GM19324 (cell line): Measurements from ENCODE around the gene TRPC1.
"Not testable (repeated sequence)": the region's sequence is repeated elsewhere in the genome, so short reads cannot be mapped to it uniquely, and the experiment has no call there.

Experiments
- ATAC-seq: cut with Tn5 transposase; IDR thresholded peaks from one replicate; pipeline ENCODE4 v1.9.1; 2021; ENCODE audit warnings: mild to moderate bottlenecking, moderate library complexity; ENCODE audit not compliant: unreplicated experiment, low FRiP score

The TRPC1 gene

DNA sequence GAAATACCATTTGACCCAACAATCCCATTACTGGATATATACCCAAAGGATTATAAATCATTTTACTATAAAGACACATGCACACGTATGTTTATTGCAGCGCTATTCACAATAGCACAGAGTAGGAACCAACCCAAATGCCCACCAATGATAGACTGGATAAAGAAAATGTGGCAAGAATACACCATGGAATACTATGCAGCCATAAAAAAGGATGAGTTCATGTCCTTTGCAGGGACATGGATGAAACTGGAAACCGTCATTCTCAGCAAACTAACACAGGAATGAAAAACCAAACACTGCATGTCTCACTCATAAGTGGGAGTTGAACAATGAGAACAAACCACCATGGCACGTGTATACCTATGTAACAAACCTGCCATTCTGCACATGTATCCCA is 26.7 kb downstream of the TRPC1 start:
- not testable (repeated sequence) for ATAC-seq

DNA sequence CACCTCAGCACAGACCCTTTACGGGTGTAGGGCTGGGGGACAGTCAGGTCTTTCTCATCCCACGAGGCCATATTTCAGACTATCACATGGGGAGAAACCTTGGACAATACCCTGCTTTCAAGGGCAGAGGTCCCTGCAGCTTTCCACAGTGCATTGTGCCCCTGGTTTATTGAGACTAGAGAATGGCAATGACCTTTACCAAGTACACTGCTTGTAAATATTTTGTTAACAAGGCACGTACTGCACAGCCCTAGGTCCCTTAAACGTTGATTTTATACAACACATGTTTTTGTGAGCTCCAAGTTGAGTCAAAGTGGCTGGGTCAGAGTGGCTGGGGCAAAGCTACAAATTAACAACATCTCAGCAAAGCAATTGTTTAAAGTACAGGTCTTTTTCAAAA is 28.8 kb downstream of the TRPC1 start:
- not testable (repeated sequence) for ATAC-seq

DNA sequence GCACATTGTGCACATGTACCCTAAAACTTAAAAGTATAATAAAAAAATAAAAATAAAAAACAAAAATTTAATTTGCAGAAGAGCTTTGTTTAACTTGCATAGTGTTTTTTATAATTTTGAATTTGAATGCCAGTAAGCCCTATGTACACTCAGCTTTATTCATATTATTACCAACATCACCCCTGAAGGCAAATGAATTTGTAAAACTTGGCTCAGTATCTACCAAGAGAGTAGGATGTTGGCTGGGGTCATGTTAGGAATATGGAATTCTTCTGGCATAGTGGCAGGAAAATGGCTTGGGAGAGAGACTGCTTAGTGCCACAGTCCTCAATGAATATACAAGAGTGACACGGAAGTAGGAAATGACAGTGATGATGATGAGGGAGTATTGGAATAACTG is 30.7 kb downstream of the TRPC1 start:
- ATAC-seq, result no peak

DNA sequence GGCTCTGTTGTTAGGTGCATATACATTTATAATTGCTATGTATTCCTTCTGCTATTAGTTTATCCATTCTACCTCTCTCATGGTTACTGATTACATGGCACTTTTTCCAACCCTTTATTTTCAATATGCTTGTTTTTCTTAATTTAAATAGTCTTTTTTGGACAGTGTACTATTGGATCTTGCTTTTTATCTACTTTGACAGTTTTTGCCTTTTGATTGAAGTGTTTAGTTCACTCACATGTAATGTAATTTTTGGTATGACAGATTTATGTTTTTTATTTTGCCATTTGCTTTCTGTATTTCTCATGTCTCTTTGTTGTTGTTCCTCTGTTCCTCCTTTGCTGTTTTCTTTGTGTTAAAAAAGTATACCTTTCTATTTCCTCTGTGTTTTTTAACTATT is 44.5 kb downstream of the TRPC1 start:
- ATAC-seq, result no peak

DNA sequence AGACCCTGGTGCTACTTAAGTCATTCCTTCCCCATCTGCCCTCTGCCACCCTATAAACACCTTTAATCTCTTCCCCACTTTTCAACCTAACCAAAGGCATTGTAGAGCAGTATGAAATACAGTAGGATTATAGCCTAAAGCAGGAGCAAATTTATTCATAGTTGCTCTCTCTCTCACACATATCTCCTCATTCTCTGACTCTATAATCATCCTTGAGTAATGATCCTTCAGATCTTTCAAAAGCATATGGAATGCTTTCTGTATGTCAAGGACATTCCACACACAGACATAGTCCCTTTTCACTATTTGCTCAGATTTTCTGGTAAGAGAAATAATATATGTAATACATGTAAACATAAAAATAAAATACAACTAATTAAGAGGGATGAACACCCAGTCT is 54.1 kb downstream of the TRPC1 start:
- no peak for ATAC-seq

DNA sequence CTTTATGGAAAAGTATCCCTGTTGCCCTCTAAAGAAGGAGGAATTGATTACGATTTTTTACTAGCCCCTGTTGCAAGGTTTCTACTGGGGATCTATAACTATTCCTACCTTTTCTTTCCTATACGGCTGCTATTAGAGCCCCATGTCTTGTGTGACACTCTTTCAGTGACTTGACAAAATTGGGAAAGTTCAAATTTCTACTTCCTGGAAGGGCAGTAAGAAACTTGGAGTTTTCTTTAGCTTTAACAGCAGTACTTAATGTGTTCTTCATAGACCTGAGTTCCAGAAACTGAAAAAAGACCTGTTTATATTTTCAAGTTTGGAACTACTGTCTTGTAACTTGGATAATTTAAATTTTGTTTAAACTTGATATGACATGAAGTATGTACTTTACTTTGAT is 54.7 kb downstream of the TRPC1 start:
- ATAC-seq, result no peak

DNA sequence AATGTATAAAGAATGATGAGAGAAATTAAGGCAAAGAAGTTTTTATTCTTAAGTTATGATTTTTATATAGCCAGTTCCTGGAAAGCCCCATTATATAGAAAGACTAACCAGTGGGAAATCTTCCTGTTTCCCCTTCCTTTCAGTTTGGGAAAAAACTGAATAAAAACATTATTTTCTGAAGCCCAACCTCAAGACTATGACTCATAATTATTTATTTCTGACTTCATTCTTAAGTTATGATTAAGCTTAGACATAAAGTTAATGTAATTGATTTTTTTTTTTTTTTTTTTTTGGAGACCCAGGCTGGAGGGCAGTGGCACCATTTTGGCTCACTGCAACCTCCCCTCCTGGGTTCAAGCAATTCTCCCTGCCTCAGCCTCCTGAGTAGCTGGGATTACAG is 55.8 kb downstream of the TRPC1 start:
- ATAC-seq, result no peak

DNA sequence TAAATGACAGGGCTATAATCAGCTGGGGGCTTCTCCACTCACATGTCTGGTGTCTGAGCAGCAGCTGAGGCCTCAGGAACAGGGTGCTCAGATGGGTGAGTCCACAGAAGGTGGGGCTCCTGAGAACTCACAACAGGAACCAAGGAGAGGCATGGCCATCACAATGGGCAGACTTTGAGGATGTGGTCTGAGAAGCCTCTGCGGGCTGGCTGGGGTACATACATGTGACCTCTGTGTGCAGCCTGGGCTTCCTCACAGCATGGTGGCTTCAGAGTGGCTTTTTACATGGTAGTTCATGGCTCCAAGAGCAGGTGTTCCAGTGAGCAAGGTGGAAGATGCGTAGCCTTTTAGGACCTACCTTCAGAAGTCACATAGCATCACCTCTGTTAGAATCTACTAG is 58.8 kb downstream of the TRPC1 start:
- ATAC-seq, result no peak

DNA sequence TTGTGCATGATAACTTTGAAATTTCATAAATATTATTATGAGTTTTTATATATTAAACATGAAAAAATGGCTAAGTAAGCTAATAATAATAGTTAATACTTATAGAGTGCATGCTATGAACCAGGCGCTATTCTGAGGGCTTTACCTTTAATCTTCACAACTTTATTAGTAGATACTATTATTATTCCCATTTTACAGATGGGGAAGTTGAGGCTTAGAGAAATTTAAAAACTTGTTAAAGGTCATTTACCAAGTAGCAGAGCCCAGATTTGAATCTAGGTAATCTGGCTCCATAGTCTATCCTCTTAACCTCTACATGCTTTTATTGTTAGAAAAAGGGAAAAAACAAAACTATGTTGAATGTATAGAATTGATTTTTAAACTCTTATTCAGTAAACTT is 60.4 kb downstream of the TRPC1 start:
- ATAC-seq, result no peak

DNA sequence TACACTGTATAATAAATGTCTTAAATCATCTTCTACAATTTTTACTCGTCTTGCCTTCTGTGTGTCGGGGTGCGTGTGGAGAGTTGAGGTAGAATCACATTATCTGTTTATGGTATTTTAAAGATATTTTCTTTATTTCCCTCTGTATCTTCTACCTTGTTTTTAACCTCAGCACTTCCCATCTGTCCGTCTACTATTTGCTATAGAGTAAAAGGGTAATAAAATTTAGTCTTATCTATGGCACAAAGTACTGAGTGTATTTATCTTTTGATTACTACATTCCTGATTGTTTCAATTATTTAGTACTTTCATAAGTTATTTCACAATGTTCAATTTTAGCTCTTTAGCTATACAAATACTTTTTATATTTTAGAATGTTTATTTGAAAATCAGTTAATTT is 62.2 kb downstream of the TRPC1 start:
- ATAC-seq, result no peak

DNA sequence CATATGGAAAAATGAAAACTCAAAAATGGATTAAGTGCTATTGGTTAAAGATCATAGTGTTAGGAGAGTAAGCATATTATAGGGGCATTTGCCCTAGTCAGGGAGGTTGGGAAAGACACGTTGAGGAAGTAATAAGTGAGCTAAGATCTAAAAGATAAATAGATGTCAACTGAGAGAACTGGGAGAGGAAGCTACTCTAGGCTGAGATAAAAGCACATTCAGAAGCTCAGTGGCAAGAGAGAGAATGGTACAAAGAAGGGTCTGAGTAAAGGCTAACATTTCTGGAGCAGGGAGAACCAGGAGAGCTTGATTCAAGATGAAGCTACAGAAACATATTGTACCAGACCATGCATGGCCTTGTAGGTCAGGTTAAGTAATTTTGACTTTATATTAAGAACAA is 63.9 kb downstream of the TRPC1 start:
- no peak for ATAC-seq

DNA sequence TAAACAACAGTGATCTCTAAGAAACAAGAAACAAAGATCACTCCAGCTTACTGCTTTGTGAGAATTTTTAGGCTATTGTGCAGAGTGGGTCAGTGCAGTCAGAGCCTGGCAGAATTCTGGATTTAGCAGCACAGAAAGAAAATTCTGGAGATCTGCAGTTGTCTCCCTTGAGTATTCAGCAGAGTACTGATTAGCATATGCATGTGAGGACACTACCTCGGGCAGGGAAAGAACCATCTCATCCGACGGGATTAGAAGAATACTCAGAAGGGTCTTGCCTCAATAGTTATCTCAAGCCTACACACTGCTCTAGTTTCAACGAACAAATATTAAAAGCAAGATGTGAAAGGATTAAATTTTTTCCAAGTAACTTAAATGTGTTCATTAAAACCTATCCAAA is 70.7 kb downstream of the TRPC1 start:
- ATAC-seq, result no peak

DNA sequence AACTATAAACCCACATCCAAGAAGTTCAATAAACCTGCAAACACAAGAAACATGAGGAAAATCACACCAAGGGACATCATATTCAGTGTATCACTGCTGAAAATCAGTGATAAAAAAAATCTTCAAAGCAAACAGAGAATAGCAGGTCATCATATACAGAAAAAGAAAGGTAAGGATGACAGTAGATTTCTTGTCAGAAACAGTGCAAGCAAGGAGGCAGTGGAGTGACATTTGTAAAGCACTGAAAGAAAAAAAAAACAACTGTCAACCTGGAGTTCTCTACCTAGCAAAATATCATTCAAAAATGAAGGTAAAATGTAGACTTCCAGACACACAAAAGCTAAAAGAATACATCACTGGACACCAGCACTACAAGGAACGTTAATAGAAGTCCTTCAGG is 71.5 kb downstream of the TRPC1 start:
- ATAC-seq, result no peak

DNA sequence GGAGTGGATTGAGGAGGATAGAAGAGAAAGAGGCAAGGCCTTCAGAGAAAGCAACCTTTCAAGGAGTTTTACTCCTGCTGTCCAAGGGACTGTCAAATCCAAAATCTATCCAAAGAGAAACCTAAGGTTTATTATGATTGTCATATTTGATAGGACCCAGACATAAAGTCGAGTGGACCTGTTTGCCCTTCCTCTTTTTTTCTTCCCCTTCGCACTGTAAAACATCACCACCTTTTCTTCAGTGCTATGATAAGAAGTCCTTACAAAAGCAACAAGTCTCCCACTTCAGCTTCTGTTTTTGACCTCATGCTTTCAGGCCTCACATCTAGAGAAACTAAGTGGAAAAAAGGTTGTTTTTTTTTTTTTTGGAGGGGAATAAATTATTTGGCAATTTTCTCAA is 73.0 kb downstream of the TRPC1 start:
- no peak for ATAC-seq

DNA sequence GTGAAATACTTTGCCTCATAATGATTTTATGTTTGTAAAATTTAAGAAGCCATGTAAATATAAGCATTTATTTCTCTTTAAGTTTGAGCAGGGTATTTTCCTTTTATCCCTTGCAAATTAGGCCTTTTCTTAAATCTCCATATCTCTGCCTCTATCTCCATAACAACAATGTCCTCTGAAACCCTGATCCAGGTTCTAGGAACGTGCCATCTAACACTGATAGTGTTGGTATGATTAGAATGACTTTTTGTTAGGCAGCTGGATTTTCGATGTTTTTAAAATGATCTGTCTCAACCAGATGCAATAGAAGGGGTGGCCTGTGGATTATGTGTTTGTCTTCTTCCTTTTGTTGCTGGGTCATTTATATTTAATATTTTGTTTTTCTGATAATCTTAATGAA is 77.9 kb downstream of the TRPC1 start:
- no peak for ATAC-seq

DNA sequence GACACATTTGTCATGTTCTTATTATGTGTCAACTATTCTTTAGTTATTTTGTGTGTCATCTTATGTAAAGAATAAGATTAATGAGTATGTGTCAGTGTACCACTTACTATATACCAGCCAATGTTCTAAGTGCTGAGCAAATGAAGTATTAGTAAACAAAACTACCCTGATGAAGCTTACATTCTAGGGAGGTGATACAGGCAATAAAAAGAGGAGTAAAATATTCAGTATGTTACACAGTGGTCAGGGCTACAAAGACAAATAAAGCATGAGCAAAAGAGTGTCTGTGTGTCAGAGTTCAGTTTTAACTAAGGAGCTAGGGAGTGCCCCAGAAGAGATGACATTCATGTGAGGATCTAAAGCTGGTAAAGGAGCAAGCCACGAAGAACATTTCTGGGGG is 79.1 kb downstream of the TRPC1 start:
- no peak for ATAC-seq

DNA sequence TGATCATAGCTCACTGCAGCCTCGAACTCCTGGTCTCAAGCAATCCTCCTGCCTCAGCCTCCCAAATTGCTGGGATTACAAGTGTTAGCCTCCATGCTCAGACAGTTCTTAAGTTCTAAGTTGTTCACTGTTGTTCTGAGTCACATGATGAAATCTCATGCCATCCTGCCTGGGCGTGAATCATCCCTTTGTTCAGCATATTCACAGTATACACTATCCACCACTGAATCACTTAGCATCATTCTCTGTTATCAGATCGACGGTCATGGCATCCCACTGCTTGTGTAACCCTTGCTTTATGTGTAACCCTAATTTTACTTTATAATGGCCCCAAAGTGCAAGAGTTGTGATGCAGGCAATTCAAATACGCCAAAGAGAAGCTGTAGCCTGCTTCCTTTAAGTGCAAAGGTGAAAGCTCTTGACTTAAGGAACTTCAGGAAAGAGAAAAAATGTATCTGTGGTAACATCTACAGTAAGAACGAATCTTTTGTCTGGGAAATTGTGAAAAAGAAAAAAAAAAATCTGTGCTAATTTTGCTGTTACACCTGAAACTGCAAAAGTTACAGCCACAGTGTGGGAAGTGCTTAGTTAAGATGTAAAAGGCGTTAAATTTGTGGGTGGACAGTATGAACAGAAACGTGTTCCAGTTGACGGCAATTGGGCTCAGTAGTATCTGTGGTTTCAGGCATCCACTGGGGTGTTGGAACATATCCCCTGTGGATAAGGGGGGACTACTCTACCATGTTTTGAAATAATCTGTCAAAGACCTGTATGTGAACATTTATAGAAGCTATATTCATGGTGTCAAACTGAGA is 84.5 kb downstream of the TRPC1 start:
- no peak for ATAC-seq

DNA sequence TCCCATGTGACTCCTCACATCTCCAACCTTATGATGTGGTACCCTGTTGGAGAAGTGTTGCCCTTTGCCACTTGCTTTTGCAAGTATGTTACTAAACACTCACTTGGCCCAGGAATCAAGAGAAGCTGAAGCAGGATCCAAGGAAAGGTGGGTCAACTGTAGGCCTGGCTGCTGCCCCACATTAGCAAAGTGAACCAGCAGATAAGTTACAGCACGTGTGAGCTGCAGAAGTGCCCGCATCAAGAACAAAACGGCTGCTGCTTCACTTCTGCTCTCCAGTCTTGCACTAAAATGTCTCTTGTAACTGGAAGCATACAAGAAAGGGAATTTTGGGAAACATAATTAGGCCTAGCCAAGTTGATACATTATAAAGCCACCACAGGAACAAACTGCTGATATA is 85.4 kb downstream of the TRPC1 start:
- ATAC-seq, result no peak

DNA sequence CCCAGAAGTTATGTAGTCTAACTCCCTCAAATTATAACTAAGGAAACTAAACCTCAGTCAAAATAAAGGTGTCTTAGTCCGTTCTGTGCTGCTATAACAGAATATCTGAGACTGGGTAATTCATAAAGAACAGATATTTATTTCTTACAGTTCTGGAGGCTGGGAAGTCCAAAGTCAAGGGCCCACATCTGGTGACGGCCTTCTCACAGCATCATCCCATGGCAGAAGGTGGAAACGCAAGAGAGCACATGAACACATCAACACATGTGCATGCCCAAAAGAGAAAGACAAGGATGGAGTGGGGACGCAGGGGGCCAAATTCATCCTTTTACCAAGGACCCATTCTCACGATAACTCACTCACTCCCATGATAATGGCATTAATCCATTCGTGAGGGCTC is 92.0 kb downstream of the TRPC1 start:
- ATAC-seq, result no peak

DNA sequence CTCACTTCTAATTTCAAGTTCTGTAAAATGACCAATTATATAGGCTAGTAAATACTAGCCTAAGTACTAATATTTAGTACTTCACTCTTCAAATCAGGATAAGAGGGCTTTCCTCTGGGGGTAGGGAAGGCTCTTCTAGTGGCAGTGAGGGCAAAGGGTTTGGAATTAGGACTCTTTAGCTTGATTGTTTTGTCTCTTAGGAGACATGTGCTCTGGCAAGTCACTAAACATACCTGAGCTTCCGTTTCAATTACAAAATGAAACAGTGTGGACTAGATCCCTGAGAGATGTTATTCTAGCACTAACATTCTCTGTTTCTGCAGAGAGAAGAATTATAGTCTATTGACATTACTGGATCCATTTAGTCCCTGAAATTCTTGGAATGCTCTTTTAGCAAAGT is 93.5 kb downstream of the TRPC1 start:
- ATAC-seq, result no peak

DNA sequence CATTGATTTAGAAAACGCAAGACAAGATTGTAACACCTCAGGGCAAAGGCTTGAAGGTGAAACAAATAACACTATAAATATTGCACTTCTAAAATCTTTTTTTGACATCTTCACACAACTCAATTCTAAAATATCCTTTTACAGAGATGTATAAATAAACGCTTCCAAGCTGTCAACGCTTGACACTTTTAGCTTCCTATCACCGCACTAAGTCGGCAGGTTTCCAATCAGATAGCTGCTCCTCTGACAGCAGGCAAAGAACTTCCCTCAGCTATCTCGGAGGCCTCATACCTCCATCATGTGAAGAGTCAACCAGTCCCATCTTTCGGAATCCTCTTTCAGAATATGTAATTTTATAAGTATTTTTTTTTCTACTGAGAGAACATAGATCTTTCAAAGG is 94.1 kb downstream of the TRPC1 start:
- no peak for ATAC-seq

DNA sequence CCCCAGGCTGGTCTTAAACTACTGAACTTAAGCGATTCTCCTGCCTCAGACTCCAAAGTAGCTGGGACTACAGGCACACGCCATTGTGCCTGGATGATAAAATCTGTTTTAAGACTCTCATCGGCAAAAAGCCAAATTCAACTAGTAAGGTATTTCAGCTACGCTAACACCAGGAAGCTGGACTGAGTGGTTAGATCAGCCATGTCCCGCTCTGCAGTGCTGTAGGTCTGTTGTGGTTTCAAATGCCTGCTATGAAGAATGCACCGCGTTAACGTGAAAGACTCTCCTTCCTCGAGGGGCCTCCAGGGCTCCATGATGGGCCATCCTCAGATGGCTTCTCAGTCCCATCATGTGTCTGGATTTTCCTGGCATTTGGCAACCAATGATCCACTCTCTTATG is 94.8 kb downstream of the TRPC1 start:
- no peak for ATAC-seq

DNA sequence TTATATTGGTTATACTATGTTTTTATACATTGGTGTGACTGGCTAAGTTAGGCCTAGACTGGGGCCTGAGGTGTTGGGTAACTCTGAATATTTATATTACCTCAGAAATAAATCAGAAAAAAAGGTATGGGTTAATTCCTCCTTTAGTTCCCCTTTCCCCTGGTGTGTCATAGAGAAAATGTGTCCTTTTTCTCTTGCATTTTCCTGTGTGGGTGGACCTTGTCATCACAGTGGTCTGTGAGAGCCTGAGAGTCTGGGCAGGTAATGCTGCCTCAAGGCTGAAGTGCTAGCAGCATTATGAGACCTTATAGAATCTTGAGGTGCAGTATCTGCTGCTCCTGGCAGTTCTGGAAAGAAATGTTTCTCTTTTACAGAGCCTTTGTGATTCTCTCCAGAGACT is 95.3 kb downstream of the TRPC1 start:
- no peak for ATAC-seq
